SK-N-SH (cell line): ENCODE measurements around the gene CYP27B1. TPM values are rescaled to one million over a fixed set of nuclear protein-coding genes. Genes with fewer than 3 reads are reported as not detected.

Source experiments
- CTCF ChIA-PET: fragments of 300-600, 350-600 bp; formaldehyde crosslinking; extraction: SDS; loops from one replicate; lab custom pipeline; 2021; lab: Yijun Ruan, JAX
- POLR2A ChIA-PET: fragments of 350-600 bp; sonication (Branson Sonifier 250); formaldehyde crosslinking; extraction: SDS; loops from one replicate; lab custom pipeline; 2020; ENCODE audit warnings: antibody characterized with exemption, inconsistent platforms; lab: Yijun Ruan, JAX
- DNase-seq: peaks from one replicate; pipeline ENCODE4 v3.0.0; 2012
- H2AFZ ChIP-seq: fragments of 200-600 bp; sonication (generic); 2 replicates; pipeline ENCODE4 v1.8.1; 2016; ENCODE audit warnings: antibody characterized with exemption, mild to moderate bottlenecking, low read depth
- H3F3A ChIP-seq: fragments of 200-600 bp; sonication (generic); replicated peaks from 2 replicates; pipeline ENCODE3; 2016; ENCODE audit warnings: antibody characterized with exemption, mild to moderate bottlenecking; ENCODE audit not compliant: insufficient read depth
- H3K27ac ChIP-seq, 2 experiments: fragments of 200-500 bp in 1 of 2; fragments of 200-600 bp in 1 of 2; sonication (Bioruptor generic) in 1 of 2; sonication (generic), shearing (Covaris generic) in 1 of 2; 2 replicates each; pipeline versions ENCODE4 v1.5.1 to v1.6.1; 2014 to 2016; ENCODE audit warnings: low read depth in 2 of 2, inconsistent platforms in 1 of 2, low read length in 1 of 2, mild to moderate bottlenecking in 1 of 2, mixed read lengths in 1 of 2
- H3K27me3 ChIP-seq: fragments of 200-600 bp; sonication (generic), shearing (Covaris generic); 2 replicates; pipeline ENCODE4 v1.6.1; 2016; ENCODE audit warnings: mixed run types; ENCODE audit not compliant: insufficient read depth
- H3K36me3 ChIP-seq, 2 experiments: fragments of 200-500 bp in 1 of 2; fragments of 200-600 bp in 1 of 2; sonication (Bioruptor generic) in 1 of 2; sonication (generic) in 1 of 2; replicated peaks in 1 of 2; 2 replicates each; pipeline versions ENCODE3 to v1.5.1; 2014 to 2016; ENCODE audit warnings: low read length in 1 of 2, mild to moderate bottlenecking in 1 of 2; ENCODE audit not compliant: insufficient read depth in 2 of 2, control insufficient read depth in 1 of 2
- H3K4me1 ChIP-seq, 2 experiments: fragments of 200-500 bp in 1 of 2; fragments of 200-600 bp in 1 of 2; sonication (Bioruptor generic) in 1 of 2; sonication (generic), shearing (Covaris generic) in 1 of 2; 2 replicates each; pipeline versions ENCODE4 v1.5.1 to v1.6.1; 2014 to 2016; ENCODE audit warnings: low read depth in 1 of 2, low read length in 1 of 2, mixed run types in 1 of 2; ENCODE audit not compliant: insufficient read depth in 2 of 2, control insufficient read depth in 1 of 2
- H3K4me2 ChIP-seq: fragments of 200-600 bp; sonication (generic), shearing (Covaris generic); 2 replicates; pipeline ENCODE4 v1.6.1; 2017; ENCODE audit warnings: mixed run types
- H3K4me3 ChIP-seq, 2 experiments: fragments of 200-500 bp in 1 of 2; fragments of 200-600 bp in 1 of 2; sonication (Bioruptor generic) in 1 of 2; sonication (generic), shearing (Covaris generic) in 1 of 2; 2 replicates each; pipeline versions ENCODE4 v1.5.1 to v1.8.1; 2014 to 2016; ENCODE audit warnings: low read depth in 2 of 2, inconsistent platforms in 1 of 2, low read length in 1 of 2, mild to moderate bottlenecking in 1 of 2, mixed read lengths in 1 of 2, moderate library complexity in 1 of 2
- H3K79me2 ChIP-seq: fragments of 200-600 bp; sonication (generic); 2 replicates; pipeline ENCODE4 v1.8.1; 2017; ENCODE audit warnings: mild to moderate bottlenecking; ENCODE audit not compliant: insufficient read depth
- H3K9ac ChIP-seq: fragments of 200-600 bp; sonication (generic); 2 replicates; pipeline ENCODE4 v1.6.1; 2017; ENCODE audit warnings: mixed run types
- H3K9me2 ChIP-seq: fragments of 200-600 bp; sonication (generic); 2 replicates; pipeline ENCODE4 v1.6.1; 2017; ENCODE audit warnings: mixed run types
- H3K9me3 ChIP-seq: fragments of 200-600 bp; sonication (generic); 2 replicates; pipeline ENCODE4 v1.6.1; 2017; ENCODE audit warnings: mixed run types, mild to moderate bottlenecking, moderate library complexity
- H4K20me1 ChIP-seq: fragments of 200-600 bp; sonication (generic); 2 replicates; pipeline ENCODE4 v1.6.1; 2017; ENCODE audit warnings: mild to moderate bottlenecking, mixed run types; ENCODE audit not compliant: insufficient read depth
- FOSL2 ChIP-seq: IDR thresholded peaks from 2 replicates; pipeline ENCODE4 v1.4.0; 2012; ENCODE audit warnings: low read depth, mild to moderate bottlenecking, moderate library complexity, borderline replicate concordance
- FOXJ3 ChIP-seq: sonication (generic); formaldehyde crosslinking; IDR thresholded peaks from 2 replicates; pipeline ENCODE4 v1.5.1; 2020; ENCODE audit warnings: mild to moderate bottlenecking, missing genetic modification reagents
- GABPA ChIP-seq: IDR thresholded peaks from 2 replicates; pipeline ENCODE4 v1.4.0; 2012; ENCODE audit warnings: low read depth, mild to moderate bottlenecking
- JUND ChIP-seq: IDR thresholded peaks from 2 replicates; pipeline ENCODE4 v1.4.0; 2012
- MXI1 ChIP-seq: IDR thresholded peaks from 2 replicates; pipeline ENCODE4 v1.6.1; 2012; ENCODE audit warnings: mild to moderate bottlenecking, low read depth, low read length, improper control_type of control experiment
- NRF1 ChIP-seq: IDR thresholded peaks from 2 replicates; pipeline ENCODE4 v1.6.1; 2012; ENCODE audit warnings: low read depth, mild to moderate bottlenecking, low read length
- RAD21 ChIP-seq: IDR thresholded peaks from 2 replicates; pipeline ENCODE4 v1.6.1; 2012; ENCODE audit warnings: mild to moderate bottlenecking, low read length
- WGBS: methylation state at CpG from one replicate; pipeline ENCODE4 v1.1.6; 2017; ENCODE audit warnings: low lambda C conversion rate; 5-methylcytosine and 5-hydroxymethylcytosine counted together
- polyA plus RNA-seq, 3 experiments: library from polyadenylated mRNA; depleted of rRNA; stranded (reverse); fragments of >200 nt; gene quantifications; 2 replicates each; pipeline ENCODE4 v1.2.3, GENCODE V29; 2012
- TF ChIP-seq, protein P1 (sequence below): IDR thresholded peaks from 2 replicates; pipeline ENCODE4 v1.4.0; 2012; ENCODE audit warnings: low read depth
- TF ChIP-seq, protein P2 (sequence below): IDR thresholded peaks from 2 replicates; pipeline ENCODE4; 2012
- TF ChIP-seq, protein P3 (sequence below): fragments of 150-350 bp; IDR thresholded peaks from 2 replicates; pipeline ENCODE4 v1.6.1; 2016; ENCODE audit warnings: mild to moderate bottlenecking, low read depth, low read length
- TF ChIP-seq, protein P4 (sequence below): fragments of 150-350 bp; IDR thresholded peaks from 2 replicates; pipeline ENCODE4 v1.6.1; 2017; ENCODE audit warnings: antibody characterized with exemption, low read length, low read depth, borderline replicate concordance

The CYP27B1 gene
- polyA plus RNA-seq, 1 of the 3 experiments (the other 2 are of a cell fraction) = 1.7 TPM

DNA sequence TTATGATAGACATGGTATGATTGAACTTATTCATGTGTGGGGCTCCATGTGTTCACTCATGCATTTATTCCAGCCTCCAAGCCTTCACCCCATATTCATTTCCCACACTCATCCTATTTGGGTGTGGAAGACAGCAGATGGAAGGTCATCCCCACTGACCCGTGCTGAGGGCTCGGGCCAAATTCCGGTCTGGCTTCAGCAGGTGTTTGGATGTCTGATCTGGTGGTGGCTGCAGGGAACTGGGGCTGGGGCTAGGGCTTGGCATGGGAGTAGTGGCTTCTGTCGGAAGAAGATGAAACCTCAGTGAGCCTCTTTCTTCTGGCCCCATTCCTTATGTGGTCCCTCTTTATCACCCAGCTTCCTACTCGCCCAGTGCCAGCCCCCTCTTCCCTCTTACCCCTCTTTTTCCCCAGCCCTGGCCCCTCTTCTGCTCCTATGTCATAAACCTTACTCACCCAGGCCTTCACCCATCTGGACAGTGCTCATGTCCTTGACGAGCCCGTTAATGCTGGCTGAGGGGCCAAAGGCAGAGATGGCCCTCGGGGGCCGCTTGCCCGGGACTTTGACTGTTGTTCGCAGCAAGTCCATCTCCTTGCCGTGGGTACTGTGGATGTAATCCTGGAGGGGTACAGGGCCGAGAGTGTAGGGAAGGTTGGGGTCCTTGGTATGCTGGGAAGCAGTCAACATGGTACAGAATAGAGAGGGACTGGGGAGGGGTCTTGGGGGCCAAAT is 36.4 kb downstream of the CYP27B1 start:
- Histone ChIP-seq H4K20me1 (no peaks in the 10 kb centered on the region), H3K79me2 (no peaks in the 10 kb centered on the region), H3K9me3 (no peaks in the 10 kb centered on the region), H3K27me3 (no peaks in the 10 kb centered on the region), H2AFZ (no peak overlapping the region), H3K9me2 (no peaks in the 10 kb centered on the region), H3K36me3 (peaks cover 3 to 17% of the 10 kb centered on the region in 2 experiments), H3K9ac (no peak overlapping the region), H3K27ac (no peak overlapping the region), H3K4me2 (no peak overlapping the region), H3K4me1 (peaks cover 0 to 12% of the 10 kb centered on the region in 2 experiments; a peak in 1 of 4 replicates), H3F3A (peaks cover 17% of the 10 kb centered on the region), H3K4me3 (no peak overlapping the region; a peak in 1 of 4 replicates)
- 85% methylated on average over 13 of the region's 13 CpGs for WGBS
- ChIA-PET POLR2A (interaction anchor here (1.1 to 1.8 kb wide), 2 partner anchors 14 to 37 kb away, joined by 3 to 5 read pairs; partner anchors contain the start of genes OS9 and TSPAN31), CTCF (interaction anchor here (0.9 kb wide), 1 partner anchor 98 kb away, joined by 4 read pairs; the partner anchor contains the start of gene B4GALNT1)
- TF ChIP-seq, protein P1, sequence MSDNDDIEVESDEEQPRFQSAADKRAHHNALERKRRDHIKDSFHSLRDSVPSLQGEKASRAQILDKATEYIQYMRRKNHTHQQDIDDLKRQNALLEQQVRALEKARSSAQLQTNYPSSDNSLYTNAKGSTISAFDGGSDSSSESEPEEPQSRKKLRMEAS = no peak
- TF ChIP-seq RAD21 = no peak
- TF ChIP-seq, protein P2, sequence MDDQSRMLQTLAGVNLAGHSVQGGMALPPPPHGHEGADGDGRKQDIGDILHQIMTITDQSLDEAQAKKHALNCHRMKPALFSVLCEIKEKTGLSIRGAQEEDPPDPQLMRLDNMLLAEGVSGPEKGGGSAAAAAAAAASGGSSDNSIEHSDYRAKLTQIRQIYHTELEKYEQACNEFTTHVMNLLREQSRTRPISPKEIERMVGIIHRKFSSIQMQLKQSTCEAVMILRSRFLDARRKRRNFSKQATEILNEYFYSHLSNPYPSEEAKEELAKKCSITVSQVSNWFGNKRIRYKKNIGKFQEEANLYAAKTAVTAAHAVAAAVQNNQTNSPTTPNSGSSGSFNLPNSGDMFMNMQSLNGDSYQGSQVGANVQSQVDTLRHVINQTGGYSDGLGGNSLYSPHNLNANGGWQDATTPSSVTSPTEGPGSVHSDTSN = no peak
- TF ChIP-seq NRF1 = no peak
- TF ChIP-seq JUND = no peak
- no peak for TF ChIP-seq MXI1
- TF ChIP-seq FOSL2 = no peak
- TF ChIP-seq, protein P3, sequence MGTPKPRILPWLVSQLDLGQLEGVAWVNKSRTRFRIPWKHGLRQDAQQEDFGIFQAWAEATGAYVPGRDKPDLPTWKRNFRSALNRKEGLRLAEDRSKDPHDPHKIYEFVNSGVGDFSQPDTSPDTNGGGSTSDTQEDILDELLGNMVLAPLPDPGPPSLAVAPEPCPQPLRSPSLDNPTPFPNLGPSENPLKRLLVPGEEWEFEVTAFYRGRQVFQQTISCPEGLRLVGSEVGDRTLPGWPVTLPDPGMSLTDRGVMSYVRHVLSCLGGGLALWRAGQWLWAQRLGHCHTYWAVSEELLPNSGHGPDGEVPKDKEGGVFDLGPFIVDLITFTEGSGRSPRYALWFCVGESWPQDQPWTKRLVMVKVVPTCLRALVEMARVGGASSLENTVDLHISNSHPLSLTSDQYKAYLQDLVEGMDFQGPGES = no peak
- TF ChIP-seq FOXJ3 (CRISPR knock-in tag) = no peak
- TF ChIP-seq, protein P4, sequence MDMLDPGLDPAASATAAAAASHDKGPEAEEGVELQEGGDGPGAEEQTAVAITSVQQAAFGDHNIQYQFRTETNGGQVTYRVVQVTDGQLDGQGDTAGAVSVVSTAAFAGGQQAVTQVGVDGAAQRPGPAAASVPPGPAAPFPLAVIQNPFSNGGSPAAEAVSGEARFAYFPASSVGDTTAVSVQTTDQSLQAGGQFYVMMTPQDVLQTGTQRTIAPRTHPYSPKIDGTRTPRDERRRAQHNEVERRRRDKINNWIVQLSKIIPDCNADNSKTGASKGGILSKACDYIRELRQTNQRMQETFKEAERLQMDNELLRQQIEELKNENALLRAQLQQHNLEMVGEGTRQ = no peak
- DNase-seq = no peak

DNA sequence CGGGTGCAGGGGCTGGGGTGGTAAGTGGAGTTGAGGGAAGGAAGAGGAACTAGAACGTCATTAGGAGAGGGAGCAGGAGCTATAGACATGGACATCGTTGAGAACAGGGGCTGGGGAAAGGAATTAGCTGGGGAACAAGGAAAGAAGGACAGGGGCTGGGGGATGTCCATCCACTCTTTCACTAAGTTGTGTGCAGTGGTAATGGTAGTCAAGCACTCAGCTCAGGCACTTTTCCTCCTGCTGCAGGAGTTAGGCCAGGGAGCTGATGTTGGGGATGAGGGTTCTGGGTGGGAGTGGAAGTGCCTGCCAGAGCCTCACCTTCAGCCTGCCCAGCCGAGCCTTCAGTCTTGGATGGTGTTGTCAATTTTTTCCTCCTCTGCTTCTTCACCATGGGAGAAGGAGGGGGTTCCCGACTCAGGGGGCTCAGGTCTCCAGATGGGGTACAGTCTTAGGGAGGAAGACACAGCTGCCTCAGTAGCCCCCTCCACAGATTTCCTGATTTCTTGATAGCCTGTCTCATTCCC is 37.5 kb downstream of the CYP27B1 start:
- no peaks in the 10 kb centered on the region for H3K9me2 ChIP-seq
- H3K27me3 ChIP-seq = no peaks in the 10 kb centered on the region
- DNase-seq = no peak
- no peak overlapping the region for H3K27ac ChIP-seq
- TF ChIP-seq GABPA = no peak
- H3K36me3 ChIP-seq = peaks cover 3 to 17% of the 10 kb centered on the region in 2 experiments
- H3K79me2 ChIP-seq = no peaks in the 10 kb centered on the region
- no peaks in the 10 kb centered on the region for H4K20me1 ChIP-seq
- 71% methylated on average over 5 of the region's 5 CpGs for WGBS
- no peak overlapping the region for H2AFZ ChIP-seq
- peaks cover 15% of the 10 kb centered on the region for H3F3A ChIP-seq
- H3K4me1 ChIP-seq = peaks cover 0 to 8% of the 10 kb centered on the region in 2 experiments; a peak in 1 of 4 replicates
- no peak overlapping the region for H3K4me2 ChIP-seq
- no peaks in the 10 kb centered on the region for H3K9me3 ChIP-seq
- ChIA-PET POLR2A (interaction anchor here (0.8 kb wide), 1 partner anchor 15 kb away, joined by 3 read pairs; no protein-coding TSS in a partner anchor), CTCF (interaction anchor here (0.6 to 0.9 kb wide), 2 partner anchors 96 to 126 kb away, joined by 3 to 4 read pairs; partner anchors contain the start of gene B4GALNT1)
- no peak overlapping the region for H3K9ac ChIP-seq
- no peak overlapping the region for H3K4me3 ChIP-seq
